IPS-20b (cell line): ENCODE data around the gene BNC2.

Experiments used
- H3K27ac ChIP-seq: one replicate; pipeline ENCODE4 v1.5.1; 2013; ENCODE audit warnings: low read length
- H3K27me3 ChIP-seq: 2 replicates; pipeline ENCODE4 v1.6.1; 2013; ENCODE audit warnings: mild to moderate bottlenecking, low read length, inconsistent platforms; ENCODE audit not compliant: insufficient read depth
- H3K36me3 ChIP-seq: 2 replicates; pipeline ENCODE4 v1.6.1; 2013; ENCODE audit warnings: low read depth, mild to moderate bottlenecking, inconsistent platforms, low read length, moderate library complexity; ENCODE audit not compliant: insufficient read depth
- H3K4me1 ChIP-seq: 2 replicates; pipeline ENCODE4 v1.6.1; 2013; ENCODE audit warnings: mild to moderate bottlenecking, control low read depth, inconsistent platforms, low read length, moderate library complexity; ENCODE audit not compliant: insufficient read depth
- H3K4me3 ChIP-seq: 2 replicates; pipeline ENCODE4 v1.5.1; 2013; ENCODE audit warnings: mild to moderate bottlenecking, low read length, inconsistent platforms
- H3K9ac ChIP-seq: 2 replicates; pipeline ENCODE4 v1.6.1; 2013; ENCODE audit warnings: low read depth, mild to moderate bottlenecking, inconsistent platforms, low read length, moderate library complexity
- H3K9me3 ChIP-seq: 2 replicates; pipeline ENCODE4 v1.6.1; 2013; ENCODE audit warnings: mild to moderate bottlenecking, low read depth, low read length, inconsistent platforms; ENCODE audit not compliant: insufficient read depth

Gene BNC2

DNA sequence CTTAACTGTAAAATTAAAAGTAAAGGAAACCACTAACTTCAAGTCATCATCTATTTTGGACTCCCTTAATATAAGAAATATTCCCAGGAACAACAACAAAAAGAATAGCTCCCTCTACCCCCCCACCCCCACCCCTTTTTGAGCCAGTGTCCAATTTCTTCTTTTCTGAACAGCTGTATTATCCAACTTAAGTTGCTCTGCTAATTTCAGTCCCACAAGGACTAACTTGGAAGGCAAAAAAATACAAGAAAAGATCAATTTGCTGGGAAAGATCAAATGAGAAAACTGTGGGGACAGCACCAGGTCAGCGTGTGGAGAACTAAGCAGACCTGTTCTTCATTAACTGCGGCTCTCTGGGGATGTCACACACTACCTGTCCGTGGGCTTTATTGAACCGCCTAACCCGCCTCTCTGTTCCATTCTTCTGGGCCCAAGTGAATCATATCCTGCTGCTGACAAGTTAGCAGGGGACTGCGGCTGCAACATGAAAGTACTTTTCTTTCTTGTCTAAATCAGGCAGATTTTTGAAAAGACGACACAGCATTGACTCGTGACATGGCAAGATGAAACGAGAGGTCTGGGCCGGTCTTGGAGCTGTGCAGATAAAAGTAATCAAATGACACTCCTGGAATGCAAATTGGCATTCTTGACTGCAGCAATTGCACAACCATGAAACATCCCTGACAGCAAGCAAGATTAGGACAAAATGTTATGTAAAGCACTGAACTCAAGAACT, 2.7 kb downstream of the BNC2 start:
- peak overlapping the region; percentile 75; the same call in 1 of the 2 replicates for H3K4me3 ChIP-seq
- no peak overlapping the region for H3K9ac ChIP-seq
- no peaks in the 10 kb centered on the region for H3K9me3 ChIP-seq
- peaks cover 22% of the 10 kb centered on the region for H3K27me3 ChIP-seq
- peaks cover 33% of the 10 kb centered on the region for H3K4me1 ChIP-seq
- H3K36me3 ChIP-seq, result no peaks in the 10 kb centered on the region
- H3K27ac ChIP-seq, result no peak overlapping the region

- no peaks in the 10 kb centered on the region for H3K36me3 ChIP-seq
- H3K27ac ChIP-seq, result no peak overlapping the region
- H3K9me3 ChIP-seq, result no peaks in the 10 kb centered on the region
- peaks cover 33% of the 10 kb centered on the region for H3K4me1 ChIP-seq
- H3K27me3 ChIP-seq, result peaks cover 22% of the 10 kb centered on the region
- no peak overlapping the region for H3K9ac ChIP-seq
- no peak overlapping the region for H3K4me3 ChIP-seq
Measured at GRCh38 chr9:16866587-16866986, 3.9 kb downstream of the BNC2 start.

- Histone ChIP-seq H3K36me3 (no peaks in the 10 kb centered on the region), H3K4me3 (no peak overlapping the region), H3K4me1 (peaks cover 33% of the 10 kb centered on the region), H3K27me3 (peaks cover 22% of the 10 kb centered on the region), H3K9me3 (no peaks in the 10 kb centered on the region), H3K9ac (no peak overlapping the region; the same call in 1 of the 2 replicates), H3K27ac (no peak overlapping the region)
Measured at GRCh38 chr9:16864649-16865434, 5.6 kb downstream of the BNC2 start.

DNA sequence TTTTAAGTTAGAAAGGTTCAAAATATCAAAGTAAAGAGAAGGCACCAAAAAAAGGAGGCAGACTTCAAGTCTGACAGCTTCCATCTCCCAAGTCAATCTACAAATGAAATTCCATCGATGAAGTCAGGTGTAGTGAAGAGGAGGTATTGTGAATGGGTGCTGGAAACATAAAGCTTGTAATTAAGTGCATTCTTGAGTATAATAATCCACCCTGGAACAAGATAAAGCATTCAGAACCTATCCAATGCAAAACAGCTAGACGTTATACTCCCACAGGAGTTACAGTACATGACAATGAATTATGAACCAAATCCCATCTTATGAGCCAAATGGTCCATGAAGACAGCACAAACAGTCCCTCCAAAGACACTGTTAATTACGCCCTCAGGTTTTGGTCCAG, 22.3 kb downstream of the BNC2 start:
- Histone ChIP-seq H3K27me3 (no peaks in the 10 kb centered on the region), H3K9me3 (no peaks in the 10 kb centered on the region), H3K36me3 (no peaks in the 10 kb centered on the region), H3K9ac (no peak overlapping the region), H3K4me1 (peaks cover 7% of the 10 kb centered on the region; the same call in 1 of the 2 replicates), H3K27ac (no peak overlapping the region), H3K4me3 (no peak overlapping the region)

GRCh38 chr9:16846986-16847385, 23.5 kb downstream of the BNC2 start:
- no peak overlapping the region for H3K27ac ChIP-seq
- H3K36me3 ChIP-seq, result no peaks in the 10 kb centered on the region
- no peaks in the 10 kb centered on the region for H3K9me3 ChIP-seq
- no peak overlapping the region for H3K4me3 ChIP-seq
- no peaks in the 10 kb centered on the region for H3K4me1 ChIP-seq
- no peaks in the 10 kb centered on the region for H3K27me3 ChIP-seq
- H3K9ac ChIP-seq, result no peak overlapping the region

DNA sequence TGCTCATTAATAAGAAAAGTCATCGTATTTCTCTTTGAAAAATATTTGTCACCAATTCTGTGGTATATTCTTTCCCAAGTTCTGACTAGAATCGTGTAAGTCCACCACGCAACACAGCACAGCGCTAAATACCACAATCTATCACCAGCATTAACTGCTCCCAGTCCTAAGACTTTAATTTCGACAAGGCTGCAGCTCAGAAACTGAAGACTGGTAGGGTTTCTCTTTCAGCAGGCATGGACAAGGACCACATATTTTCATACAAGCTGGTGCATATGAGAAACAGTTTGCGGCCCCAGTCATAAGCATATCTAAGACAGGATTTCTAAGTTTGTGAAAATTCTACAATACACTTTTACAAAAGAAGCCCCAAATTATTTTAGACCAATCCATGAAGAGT, 24.1 kb downstream of the BNC2 start:
- no peaks in the 10 kb centered on the region for H3K36me3 ChIP-seq
- H3K9me3 ChIP-seq, result no peaks in the 10 kb centered on the region
- H3K4me3 ChIP-seq, result no peak overlapping the region
- H3K27me3 ChIP-seq, result no peaks in the 10 kb centered on the region
- no peak overlapping the region for H3K9ac ChIP-seq
- no peak overlapping the region for H3K27ac ChIP-seq
- H3K4me1 ChIP-seq, result no peaks in the 10 kb centered on the region

GRCh38 chr9:16834817-16835216, 35.7 kb downstream of the BNC2 start:
- no peak overlapping the region for H3K9ac ChIP-seq
- H3K27me3 ChIP-seq, result no peaks in the 10 kb centered on the region
- H3K4me3 ChIP-seq, result no peak overlapping the region
- peaks cover 7% of the 10 kb centered on the region; the same call in 1 of the 2 replicates for H3K4me1 ChIP-seq
- no peaks in the 10 kb centered on the region for H3K36me3 ChIP-seq
- no peaks in the 10 kb centered on the region for H3K9me3 ChIP-seq
- no peak overlapping the region for H3K27ac ChIP-seq

DNA sequence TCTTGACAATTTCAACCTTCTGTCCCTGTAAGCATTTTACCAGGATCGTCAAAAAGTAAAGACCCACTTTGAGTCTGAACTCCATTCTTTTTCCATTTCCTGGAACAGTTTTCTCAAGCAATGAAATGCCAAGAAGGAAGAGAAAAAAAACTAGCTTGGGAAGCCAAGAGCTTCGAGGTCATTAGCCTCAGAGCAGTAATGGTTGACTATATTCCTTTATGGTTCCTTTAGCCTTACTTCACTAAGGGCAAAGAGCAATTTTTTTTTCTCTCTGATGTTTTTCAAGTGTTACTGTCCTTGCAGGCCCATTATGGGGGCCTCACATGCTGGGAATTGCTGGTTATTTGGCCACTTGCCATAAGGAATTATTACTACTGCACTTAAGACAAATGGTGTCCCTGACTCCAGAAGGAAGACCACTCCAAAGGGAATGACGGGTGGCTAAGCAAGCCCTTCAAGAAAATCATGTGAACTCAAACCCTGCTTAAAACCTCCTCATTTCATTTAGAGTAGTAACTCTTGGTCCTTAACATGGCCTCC, 37.1 kb downstream of the BNC2 start:
- Histone ChIP-seq H3K4me3 (no peak overlapping the region), H3K36me3 (no peaks in the 10 kb centered on the region), H3K27me3 (no peaks in the 10 kb centered on the region), H3K4me1 (peaks cover 19% of the 10 kb centered on the region; the same call in 1 of the 2 replicates), H3K9me3 (no peaks in the 10 kb centered on the region), H3K9ac (no peak overlapping the region), H3K27ac (no peak overlapping the region)

GRCh38 chr9:16832101-16832500, 38.4 kb downstream of the BNC2 start:
- H3K27me3 ChIP-seq, result no peaks in the 10 kb centered on the region
- no peak overlapping the region for H3K9ac ChIP-seq
- H3K4me1 ChIP-seq, result peaks cover 19% of the 10 kb centered on the region; the same call in 1 of the 2 replicates
- no peak overlapping the region for H3K27ac ChIP-seq
- no peak overlapping the region for H3K4me3 ChIP-seq
- no peaks in the 10 kb centered on the region for H3K36me3 ChIP-seq
- H3K9me3 ChIP-seq, result no peaks in the 10 kb centered on the region

DNA sequence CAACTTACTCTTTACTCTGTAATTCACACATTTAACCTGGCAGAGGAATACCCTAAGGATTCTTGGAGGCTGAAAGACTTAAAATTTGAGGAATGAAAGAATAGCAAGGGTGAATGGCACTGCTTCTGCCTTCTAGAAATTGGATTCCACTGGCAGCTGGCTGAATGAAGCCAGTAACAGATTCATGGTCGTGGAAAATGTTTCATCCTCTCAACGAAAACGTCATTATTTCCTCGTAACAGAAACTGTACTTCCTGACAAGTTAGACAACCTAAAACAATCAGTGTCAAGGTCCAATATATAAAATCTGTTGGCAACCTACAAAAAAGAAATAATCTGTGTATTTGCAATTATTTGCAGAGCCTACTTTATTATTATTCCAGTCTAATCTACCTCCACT, 39.7 kb downstream of the BNC2 start:
- no peak overlapping the region for H3K27ac ChIP-seq
- no peaks in the 10 kb centered on the region for H3K9me3 ChIP-seq
- H3K36me3 ChIP-seq, result no peaks in the 10 kb centered on the region
- H3K9ac ChIP-seq, result no peak overlapping the region
- H3K4me1 ChIP-seq, result peaks cover 19% of the 10 kb centered on the region; the same call in 1 of the 2 replicates
- no peak overlapping the region for H3K4me3 ChIP-seq
- no peaks in the 10 kb centered on the region for H3K27me3 ChIP-seq

- Histone ChIP-seq H3K9ac (peak overlapping the region; percentile 51; the same call in 1 of the 2 replicates), H3K4me3 (peak overlapping the region; percentile 51; the same call in 1 of the 2 replicates), H3K4me1 (peaks cover 30% of the 10 kb centered on the region)
Measured at GRCh38 chr9:16828340-16829281, 41.9 kb downstream of the BNC2 start.

More at GRCh38 chr9:16828340-16829281, 41.9 kb downstream of the BNC2 start:
- Histone ChIP-seq H3K27me3 (no peaks in the 10 kb centered on the region), H3K27ac (no peak overlapping the region), H3K36me3 (no peaks in the 10 kb centered on the region), H3K9me3 (no peaks in the 10 kb centered on the region)
